OCI-LY7 (cell line): ENCODE measurements around the gene AMIGO1. TPM values are rescaled to one million over a fixed set of nuclear protein-coding genes. Genes with fewer than 3 reads are reported as not detected.

ENCODE experiments used
- BruUV-seq: library from RNA; stranded (reverse); fragments of 400-500 nt; replicated peaks from 2 replicates; lab custom pipeline; 2021; lab: Mats Ljungman, UMichigan
- CTCF ChIA-PET: fragments of 300-600 bp; sonication (Branson Sonifier 250); formaldehyde crosslinking; loops from one replicate; lab custom pipeline; 2022; ENCODE audit warnings: antibody characterized with exemption; ENCODE audit not compliant: unreplicated experiment; lab: Charles Lee
- POLR2A ChIA-PET: fragments of 300-600 bp; sonication (Branson Sonifier 250); formaldehyde crosslinking; loops from one replicate; lab custom pipeline; 2022; ENCODE audit warnings: antibody characterized with exemption; lab: Charles Lee
- DNase-seq: peaks from one replicate; pipeline ENCODE4 v3.0.0-alpha.2; 2015; ENCODE audit warnings: low spot score
- H2AFZ ChIP-seq: fragments of 200-600 bp; sonication (generic), shearing (Covaris generic); 2 replicates; pipeline ENCODE4 v1.6.1; 2014; ENCODE audit warnings: mild to moderate bottlenecking, antibody characterized with exemption, low read length, moderate library complexity
- H3K27ac ChIP-seq: fragments of 200-600 bp; sonication (generic); 2 replicates; pipeline ENCODE4 v1.5.1; 2014; ENCODE audit warnings: mixed run types, low read depth, mild to moderate bottlenecking, moderate library complexity, low read length, inconsistent platforms; ENCODE audit not compliant: poor library complexity, severe bottlenecking
- H3K36me3 ChIP-seq: fragments of 200-600 bp; sonication (generic); 2 replicates; pipeline ENCODE4 v1.6.1; 2014; ENCODE audit warnings: mild to moderate bottlenecking, antibody characterized with exemption, low read length, moderate library complexity, mixed read lengths; ENCODE audit not compliant: insufficient read depth
- H3K4me1 ChIP-seq: fragments of 200-600 bp; sonication (generic); 2 replicates; pipeline ENCODE4 v1.5.1; 2014; ENCODE audit warnings: mild to moderate bottlenecking, low read length; ENCODE audit not compliant: insufficient read depth, poor library complexity, severe bottlenecking
- H3K4me2 ChIP-seq: fragments of 200-600 bp; sonication (generic); 2 replicates; pipeline ENCODE4 v1.6.1; 2014; ENCODE audit warnings: mild to moderate bottlenecking, low read length
- H3K4me3 ChIP-seq: fragments of 200-600 bp; sonication (generic); 2 replicates; pipeline ENCODE4 v1.5.1; 2014; ENCODE audit warnings: mild to moderate bottlenecking, low read depth, low read length; ENCODE audit not compliant: poor library complexity, severe bottlenecking
- H3K79me2 ChIP-seq: fragments of 200-600 bp; sonication (generic); 2 replicates; pipeline ENCODE4 v1.6.1; 2016; ENCODE audit warnings: low read depth, mild to moderate bottlenecking, low read length, moderate library complexity, mixed read lengths; ENCODE audit not compliant: insufficient read depth
- H3K9me2 ChIP-seq: fragments of 200-600 bp; sonication (generic); 2 replicates; pipeline ENCODE4 v1.6.1; 2016; ENCODE audit warnings: mild to moderate bottlenecking, low read length, mixed read lengths; ENCODE audit not compliant: insufficient read depth
- H3K9me3 ChIP-seq: fragments of 200-600 bp; sonication (generic); 2 replicates; pipeline ENCODE4 v1.6.1; 2014; ENCODE audit warnings: mild to moderate bottlenecking, mixed run types, low read length, mixed read lengths
- H4K20me1 ChIP-seq: fragments of 200-600 bp; sonication (generic); 2 replicates; pipeline ENCODE4 v1.6.1; 2014; ENCODE audit warnings: mild to moderate bottlenecking, antibody characterized with exemption, low read length, moderate library complexity, mixed read lengths; ENCODE audit not compliant: insufficient read depth
- CTCF ChIP-seq: fragments of 200-600 bp; sonication (generic); conservative IDR thresholded peaks from 2 replicates; pipeline ENCODE4 v1.5.1; 2014; ENCODE audit warnings: mild to moderate bottlenecking, antibody characterized with exemption, low read length, moderate library complexity, mixed read lengths
- EZH2phosphoT487 ChIP-seq: fragments of 200-600 bp; sonication (generic); IDR thresholded peaks from 2 replicates; pipeline ENCODE4 v1.6.1; 2018; ENCODE audit warnings: low read depth, borderline replicate concordance, mild to moderate bottlenecking, mixed run types, antibody characterized with exemption, low read length, moderate library complexity, mixed read lengths
- intact Hi-C: fragments of 100-400 bp; cut with micrococcal nuclease; formaldehyde crosslinking; loops from one replicate; pipeline ENCODE4 v1.10.0; 2022; ENCODE audit not compliant: unreplicated experiment
- total RNA-seq, 2 experiments: library from RNA; depleted of rRNA in 1 of 2; stranded (reverse); fragments of >200 nt in 1 of 2; shearing (Covaris generic) in 1 of 2; gene quantifications; 2 replicates each; pipeline ENCODE4 v1.2.3, GENCODE V29; 2014 to 2022

AMIGO1 gene
- total RNA-seq, 2 experiments from 2014 or later, result 0.15 to 0.16 TPM

GRCh38 chr1:109488201-109488600 lies 21.3 kb downstream of the AMIGO1 start:
- Histone ChIP-seq H3K4me1 (peaks cover 14% of the 10 kb centered on the region), H3K9me3 (no peaks in the 10 kb centered on the region), H3K79me2 (no peaks in the 10 kb centered on the region; the same call in 1 of the 2 replicates), H3K4me2 (no peak overlapping the region), H3K36me3 (peaks cover 14% of the 10 kb centered on the region; the same call in 1 of the 2 replicates), H4K20me1 (no peaks in the 10 kb centered on the region), H3K9me2 (no peaks in the 10 kb centered on the region), H3K27ac (no peak overlapping the region), H3K4me3 (no peak overlapping the region), H2AFZ (no peak overlapping the region)
- TF ChIP-seq CTCF (peak; percentile 30; the same call in 1 of the 2 replicates), EZH2phosphoT487 (no peak)
- no TSS peak for BruUV-seq
- no peak for DNase-seq
- intact Hi-C loops, result no loop called here
- ChIA-PET POLR2A (no interaction called here), CTCF (interaction anchor here (1.0 kb wide), 1 partner anchor 44 kb away, joined by 3 read pairs; no protein-coding TSS in a partner anchor)

- no peak overlapping the region for H3K4me3 ChIP-seq
- BruUV-seq, result no TSS peak
- no peak for DNase-seq
- no peaks in the 10 kb centered on the region for H4K20me1 ChIP-seq
- ChIA-PET POLR2A (no interaction called here), CTCF (interaction anchor here (0.6 kb wide), 1 partner anchor 31 kb away, joined by 5 read pairs; no protein-coding TSS in a partner anchor)
- H3K9me2 ChIP-seq, result no peaks in the 10 kb centered on the region
- TF ChIP-seq CTCF (no peak), EZH2phosphoT487 (no peak)
- no peaks in the 10 kb centered on the region for H3K9me3 ChIP-seq
- H3K79me2 ChIP-seq, result no peaks in the 10 kb centered on the region; the same call in 1 of the 2 replicates
- H3K4me1 ChIP-seq, result peaks cover 18% of the 10 kb centered on the region
- intact Hi-C loops, result no loop called here
- H2AFZ ChIP-seq, result no peak overlapping the region
- no peak overlapping the region for H3K27ac ChIP-seq
- H3K36me3 ChIP-seq, result peaks cover 14% of the 10 kb centered on the region; the same call in 1 of the 2 replicates
- H3K4me2 ChIP-seq, result no peak overlapping the region
These were observed 22.3 kb downstream of the AMIGO1 start for GRCh38 chr1:109487261-109487660.

GRCh38 chr1:109485001-109485400 lies 24.5 kb downstream of the AMIGO1 start:
- no peaks in the 10 kb centered on the region for H3K9me2 ChIP-seq
- H2AFZ ChIP-seq, result peak overlapping the region; percentile 70; the same call in 1 of the 2 replicates
- no peaks in the 10 kb centered on the region for H4K20me1 ChIP-seq
- peak overlapping the region; percentile 62 for H3K27ac ChIP-seq
- ChIA-PET CTCF (interaction anchor here (0.6 to 1.1 kb wide), 3 partner anchors 8 to 271 kb away, joined by 4 to 14 read pairs (median 12); partner anchors contain the start of genes CYB561D1 and SARS1), POLR2A (interaction anchor here (0.5 to 0.9 kb wide), 3 partner anchors 31 to 325 kb away, joined by 3 to 5 read pairs (median 3); no protein-coding TSS in a partner anchor)
- H3K36me3 ChIP-seq, result peaks cover 9% of the 10 kb centered on the region; the same call in 1 of the 2 replicates
- H3K9me3 ChIP-seq, result no peaks in the 10 kb centered on the region
- H3K79me2 ChIP-seq, result no peaks in the 10 kb centered on the region; the same call in 1 of the 2 replicates
- no peak for DNase-seq
- no peak for TF ChIP-seq CTCF
- TF ChIP-seq EZH2phosphoT487, result no peak
- H3K4me1 ChIP-seq, result peaks cover 18% of the 10 kb centered on the region
- no TSS peak for BruUV-seq
- H3K4me2 ChIP-seq, result peak overlapping the region; percentile 88
- peak overlapping the region; percentile 74 for H3K4me3 ChIP-seq
- intact Hi-C loops, result no loop called here
